Left ventricle myocardium superior (tissue), 1 donor: Measurements from ENCODE around the gene GRM8. TPM values are rescaled to one million over a fixed set of nuclear protein-coding genes. Genes with fewer than 3 reads are reported as not detected.
"Not testable (repeated sequence)": the region's sequence is repeated elsewhere in the genome, so short reads cannot be mapped to it uniquely, and the experiment has no call there.

Experiments used
- ATAC-seq: fragments of 200-7000 bp; cut with Tn5 transposase; one replicate; pipeline ENCODE4 v1.9.1; 2020; ENCODE audit warnings: mild to moderate bottlenecking, moderate library complexity
- DNase-seq: peaks from one replicate; pipeline ENCODE4 v3.0.0-alpha.2; 2020
- intact Hi-C: fragments of 100-400 bp; cut with micrococcal nuclease; formaldehyde crosslinking; loops from one replicate; pipeline ENCODE4 v1.11.0; 2022
- total RNA-seq: library from RNA; stranded (reverse); fragmentation: NEBNext Ultra II Directional; extraction: Animal tissue kit (Norgen Biotek cat#: 25700); gene quantifications from one replicate; pipeline ENCODE4 v1.2.1, GENCODE V29; 2021
- donor health status: DM: no; HTN: yes; CAD: no; lungs with severe emphysema.

GRM8 gene
- total RNA-seq, 1 donor from 2014 or later, result not detected

DNA sequence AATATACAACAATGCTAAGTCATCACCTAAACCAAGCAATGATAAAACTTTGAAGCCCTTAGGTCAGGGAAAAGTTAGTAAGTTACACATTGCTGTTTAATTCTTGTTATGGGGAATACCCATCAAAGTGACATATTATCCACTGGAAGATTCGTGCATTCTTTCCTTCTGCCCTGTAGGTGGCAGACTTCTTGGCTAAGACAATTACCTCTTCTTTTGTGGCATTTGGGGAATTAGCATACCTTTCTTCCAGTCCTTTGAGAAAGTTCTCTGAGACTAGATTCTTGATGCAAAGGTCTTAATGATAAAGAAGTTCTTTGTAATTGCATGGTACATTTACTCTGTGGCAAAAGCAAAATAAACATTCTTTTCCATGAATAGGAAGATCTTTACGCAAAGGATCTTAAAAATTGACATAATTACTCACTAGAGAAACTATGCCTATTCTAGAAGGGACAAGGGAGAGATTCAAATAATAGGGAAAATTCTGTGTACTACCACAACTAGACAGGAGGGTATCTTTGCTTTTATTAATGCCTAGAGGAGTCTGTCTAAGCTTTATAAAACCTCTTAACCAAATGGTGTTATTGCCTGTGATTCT lies 395.9 kb downstream of the GRM8 start:
- intact Hi-C loops, result no loop called here
- DNase-seq (no peak), ATAC-seq (no peak)

DNA sequence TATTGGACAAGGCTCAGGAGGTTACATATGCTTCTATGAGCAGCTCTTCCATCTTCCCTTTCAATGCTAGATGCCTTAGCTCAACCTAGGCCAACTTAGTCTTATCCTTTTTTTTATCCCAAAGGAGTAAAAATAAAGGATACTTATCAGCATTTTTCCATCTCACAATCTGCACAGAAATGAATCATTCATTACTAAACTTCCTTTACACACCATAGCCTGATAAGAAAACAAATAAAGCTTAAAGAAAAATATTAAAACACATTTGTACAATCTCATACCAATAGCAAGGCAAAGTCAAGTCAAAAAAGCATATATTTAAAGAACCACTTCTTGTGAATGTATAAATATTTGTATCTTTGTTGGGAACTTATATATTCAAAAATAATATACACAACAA lies 407.4 kb downstream of the GRM8 start:
- ATAC-seq, result no peak
- no peak for DNase-seq
- intact Hi-C loops, result no loop called here

DNA sequence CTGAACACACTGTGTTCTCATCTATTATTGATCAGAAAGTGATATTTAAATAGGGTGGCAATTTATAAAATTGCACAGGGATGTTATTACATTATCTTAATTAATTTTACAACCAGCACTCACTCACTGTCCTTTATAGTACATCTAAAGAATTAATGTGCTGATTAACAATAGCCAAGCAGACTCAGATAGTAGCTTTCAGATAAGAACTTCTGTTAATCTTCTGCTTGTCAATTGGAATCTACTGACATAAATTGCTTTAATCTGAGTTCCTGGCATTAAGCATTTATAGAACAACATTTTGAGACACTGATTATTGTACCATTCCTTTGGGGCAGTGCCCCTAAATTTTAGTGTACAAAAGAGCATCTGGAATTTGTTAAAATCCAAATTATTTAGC lies 408.9 kb downstream of the GRM8 start:
- DNase-seq (no peak), ATAC-seq (no peak)
- intact Hi-C loops, result no loop called here

DNA sequence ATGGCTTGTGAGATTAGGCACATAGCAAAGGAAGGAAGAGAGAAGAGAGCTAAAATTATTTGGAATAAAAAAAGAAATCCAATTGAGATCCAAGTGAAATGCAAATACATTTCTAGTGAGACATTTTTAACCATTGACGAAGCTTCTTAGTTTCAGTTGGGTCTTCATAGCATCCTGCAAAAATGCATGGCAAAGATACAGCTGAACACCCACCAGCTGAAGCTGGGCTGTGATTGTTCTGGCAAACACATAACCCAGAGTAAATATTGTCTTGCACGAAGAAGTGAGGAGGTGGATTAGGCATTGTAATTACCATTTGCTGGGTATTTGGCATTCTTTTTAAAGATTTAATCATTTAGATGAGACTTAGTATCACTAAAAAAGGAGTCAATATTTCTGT lies 409.4 kb downstream of the GRM8 start:
- intact Hi-C loops, result no loop called here
- ATAC-seq (no peak), DNase-seq (no peak)

DNA sequence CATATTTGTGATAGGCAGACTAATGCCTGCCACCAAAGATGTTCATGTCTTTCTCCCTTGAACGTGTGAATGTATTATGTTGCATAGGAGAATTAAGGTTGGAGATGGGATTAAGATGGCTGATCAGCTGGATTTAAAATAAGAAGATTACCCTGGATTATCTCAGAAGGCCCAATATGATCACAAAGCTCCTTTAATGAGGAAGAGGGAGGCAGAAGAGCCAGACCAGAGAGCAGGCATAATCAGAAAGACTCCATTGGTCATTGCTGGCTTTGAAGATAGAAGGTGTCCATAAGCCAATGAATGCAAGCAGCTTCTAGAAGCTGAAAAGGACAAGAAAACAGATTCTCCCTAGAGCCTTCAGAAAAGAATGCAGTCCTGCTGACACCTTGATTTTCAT lies 410.3 kb downstream of the GRM8 start:
- no peak for DNase-seq
- intact Hi-C loops, result no loop called here

DNA sequence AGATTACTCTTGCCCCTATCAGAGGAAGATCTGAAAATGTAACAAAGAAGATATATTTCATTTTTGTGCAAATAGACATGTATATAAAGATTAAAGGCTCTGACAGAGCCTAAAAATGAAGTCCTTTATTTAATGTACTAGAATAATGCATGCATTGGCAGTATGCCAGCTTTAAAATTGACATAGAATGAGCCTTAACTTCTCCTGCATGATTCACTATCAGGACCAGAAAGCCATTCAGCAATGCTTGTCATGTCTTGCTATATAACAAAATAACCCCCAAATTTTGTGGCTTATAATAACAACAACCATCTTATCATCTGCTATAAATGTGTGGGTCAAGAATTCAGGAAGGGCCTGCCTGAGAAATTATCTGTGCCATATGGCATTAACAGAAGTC lies 411.9 kb downstream of the GRM8 start:
- no peak for ATAC-seq
- intact Hi-C loops, result no loop called here
- no peak for DNase-seq

More for the DNA sequence above, 410.3 kb downstream of the GRM8 start:
- ATAC-seq, result no peak

DNA sequence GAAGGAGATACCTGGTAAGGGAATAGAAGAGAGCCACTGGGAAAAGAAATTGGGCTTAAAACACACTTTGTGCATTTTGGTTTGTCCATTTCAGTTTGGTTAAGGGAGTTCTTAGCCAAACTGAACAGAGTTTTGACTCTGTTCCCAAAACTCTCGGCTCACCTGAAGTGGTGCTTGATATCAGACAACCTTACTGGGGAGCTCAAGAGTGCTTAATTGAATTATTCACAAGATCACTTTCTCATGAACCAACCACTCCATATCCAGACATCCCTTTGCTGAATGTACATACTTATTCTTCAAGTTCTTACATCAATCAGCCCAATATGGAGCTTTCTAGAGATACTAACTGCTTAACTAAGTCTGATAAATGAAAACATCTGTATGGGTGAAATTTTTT lies 413.1 kb downstream of the GRM8 start:
- intact Hi-C loops, result no loop called here
- ATAC-seq (no peak), DNase-seq (no peak)

DNA sequence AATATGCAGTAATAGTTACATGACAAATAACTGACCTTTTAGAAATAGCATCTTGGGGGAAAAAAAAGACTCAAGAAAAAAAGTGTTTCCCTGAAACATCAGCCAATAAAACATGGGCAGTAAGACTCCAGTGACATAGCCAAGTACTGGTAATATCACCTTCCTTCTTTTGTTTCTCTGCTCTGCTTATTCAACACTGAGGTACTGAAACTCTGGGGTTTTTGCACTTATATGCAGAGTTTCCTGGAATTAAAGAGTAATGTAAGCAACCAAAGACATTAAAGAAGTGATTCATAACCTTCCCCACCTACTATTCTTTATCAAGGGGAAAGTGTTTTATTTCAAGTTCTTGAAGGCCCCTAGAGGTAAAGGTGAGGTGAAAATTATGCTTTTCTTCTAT lies 414.5 kb downstream of the GRM8 start:
- intact Hi-C loops, result no loop called here
- ATAC-seq, result no peak

DNA sequence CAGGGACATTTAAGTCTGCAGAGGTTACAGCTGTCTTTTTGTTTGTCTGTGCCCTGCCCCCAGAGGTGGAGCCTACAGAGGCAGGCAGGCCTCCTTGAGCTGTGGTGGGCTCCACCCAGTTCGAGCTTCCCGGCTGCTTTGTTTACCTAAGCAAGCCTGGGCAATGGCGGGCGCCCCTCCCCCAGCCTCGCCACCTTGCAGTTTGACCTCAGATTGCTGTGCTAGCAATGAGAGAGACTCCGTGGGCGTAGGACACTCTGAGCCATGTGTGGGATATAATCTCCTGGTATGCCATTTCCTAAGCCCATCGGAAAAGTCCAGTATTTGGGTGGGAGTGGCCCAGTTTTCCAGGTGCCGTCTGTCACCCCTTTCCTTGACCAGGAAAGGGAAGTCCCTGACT lies 421.5 kb downstream of the GRM8 start:
- ATAC-seq, intact Hi-C loops, DNase-seq: not testable (repeated sequence)

More for the DNA sequence above, 414.5 kb downstream of the GRM8 start:
- no peak for DNase-seq

DNA sequence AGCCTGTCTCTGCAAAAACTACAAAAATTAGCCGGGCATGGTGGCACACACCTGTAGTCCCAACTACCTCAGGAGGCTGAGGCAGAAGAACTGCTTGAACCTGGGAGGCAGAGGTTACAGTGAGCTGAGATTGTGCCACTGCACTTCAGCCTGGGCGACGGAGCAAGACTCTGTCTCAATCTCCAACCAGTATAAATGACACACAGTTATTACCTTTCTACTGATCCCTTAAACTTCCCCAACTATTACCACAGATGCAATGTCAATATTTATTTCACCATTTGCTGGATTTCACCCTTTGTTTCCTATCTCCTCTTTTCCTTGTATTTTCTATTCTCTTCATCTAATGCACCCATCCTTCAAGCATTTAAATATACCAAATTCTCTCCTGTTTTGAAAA lies 431.8 kb downstream of the GRM8 start:
- ATAC-seq (no peak), DNase-seq (no peak)
- intact Hi-C loops, result no loop called here

DNA sequence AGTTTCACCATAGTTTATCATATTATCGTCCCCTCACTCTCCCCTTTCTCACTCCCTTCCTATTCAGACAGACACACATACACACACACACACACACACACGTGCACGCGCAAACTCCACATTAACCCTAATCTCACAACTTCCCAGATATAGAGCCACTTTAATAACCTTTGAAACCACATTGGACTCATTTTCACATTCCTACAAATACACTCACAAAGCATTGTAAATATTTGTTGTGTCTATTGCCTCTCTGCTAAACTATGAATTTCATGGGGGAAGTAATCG lies 433.6 kb downstream of the GRM8 start:
- intact Hi-C loops, result no loop called here
- no peak for ATAC-seq

DNA sequence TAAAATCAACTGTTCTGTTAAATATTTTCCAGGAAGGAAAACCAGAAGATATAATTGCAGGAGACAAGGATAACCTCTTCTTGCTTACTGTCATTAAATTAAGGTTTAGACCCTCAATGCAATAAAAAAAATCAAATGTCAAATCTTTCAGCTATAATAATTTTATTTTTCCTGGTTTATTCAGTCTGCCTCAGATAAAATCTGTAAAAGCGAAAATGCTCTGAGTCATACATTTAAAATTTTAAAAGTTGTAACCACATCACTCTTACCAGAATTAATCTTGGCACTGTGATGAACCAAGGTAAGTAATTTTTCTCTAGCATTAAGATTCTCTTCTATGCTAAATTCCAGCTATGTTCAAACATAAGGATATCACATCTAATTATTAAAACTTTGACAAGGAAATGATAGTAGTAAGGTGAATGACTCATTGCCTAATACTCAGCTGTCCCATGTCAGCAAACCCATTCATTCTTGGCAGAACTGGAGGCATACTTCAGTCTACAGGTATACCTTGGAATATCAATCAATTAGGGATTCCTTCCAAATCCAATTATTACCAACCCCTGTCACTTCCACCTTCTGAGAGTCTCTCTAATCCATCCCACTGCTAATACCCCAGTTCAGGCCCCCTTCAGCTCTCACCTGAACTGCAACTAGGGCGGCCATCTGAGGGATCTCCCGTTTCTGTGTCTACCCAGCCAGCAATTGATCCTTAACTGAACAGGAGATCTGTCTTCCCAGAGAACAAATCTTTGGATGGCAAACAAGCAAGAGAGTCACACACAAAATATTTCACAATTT lies 434.1 kb downstream of the GRM8 start:
- DNase-seq (no peak), ATAC-seq (no peak)
- intact Hi-C loops, result no loop called here

More for the DNA sequence above, 433.6 kb downstream of the GRM8 start:
- DNase-seq, result no peak

DNA sequence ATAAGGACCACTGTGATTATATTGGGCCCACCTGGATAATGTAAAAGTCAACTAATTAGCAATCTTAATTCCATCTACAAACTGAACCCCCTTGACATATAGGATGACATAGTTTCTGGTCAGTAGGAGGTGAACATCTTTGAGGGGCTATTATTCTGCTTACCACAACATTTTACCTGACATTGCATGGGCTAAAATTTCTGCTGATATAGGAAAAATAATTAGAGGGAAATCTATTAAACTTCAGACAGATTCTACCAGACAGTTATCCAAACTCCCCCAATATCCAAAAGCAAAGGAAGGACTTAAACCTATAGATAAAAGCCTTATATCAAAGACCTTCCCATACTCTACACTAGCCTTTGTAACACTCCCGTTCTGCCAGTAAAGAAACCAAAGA lies 443.6 kb downstream of the GRM8 start:
- DNase-seq, result no peak
- no peak for ATAC-seq
- intact Hi-C loops, result no loop called here

DNA sequence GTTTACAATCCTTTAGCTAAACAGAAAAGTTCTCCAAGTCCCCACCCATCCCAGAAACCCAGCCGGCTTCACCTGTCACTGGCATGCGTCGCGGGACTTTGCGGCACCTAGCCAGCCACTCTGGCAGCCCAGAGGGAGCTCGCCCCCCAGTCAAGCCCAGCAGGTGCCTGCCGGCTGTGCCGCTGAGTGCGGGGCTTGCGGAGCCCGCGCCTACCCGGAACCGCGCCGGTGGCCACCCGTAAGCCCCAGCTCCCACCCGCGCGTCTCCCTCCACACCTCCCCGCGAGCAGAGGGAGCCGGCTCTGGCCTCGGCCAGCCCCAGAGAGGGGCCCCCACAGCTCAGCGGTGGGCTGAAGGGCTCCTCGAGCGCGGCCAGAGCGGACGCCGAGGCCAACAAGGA lies 446.1 kb downstream of the GRM8 start:
- DNase-seq, result no peak
- ATAC-seq, result no peak

DNA sequence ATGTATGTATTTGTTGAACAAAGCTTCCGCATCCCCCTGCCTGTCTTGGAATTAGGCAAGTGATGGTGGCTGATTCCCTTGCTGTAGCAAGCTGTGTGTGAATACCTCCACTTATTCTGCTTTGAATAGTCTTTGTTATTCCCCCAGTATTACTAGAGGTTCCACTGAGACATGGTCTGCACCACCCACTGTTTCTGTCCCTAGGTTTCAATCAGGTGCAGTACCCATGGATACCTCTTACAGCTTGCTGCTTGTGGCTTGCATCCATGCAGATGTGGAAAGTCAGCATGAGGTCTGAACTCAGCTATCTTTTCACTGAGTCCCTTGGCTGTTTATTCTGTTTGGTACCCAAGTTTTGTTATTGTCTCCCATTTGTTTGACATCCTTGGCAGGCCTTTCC lies 447.4 kb downstream of the GRM8 start:
- DNase-seq (no peak), ATAC-seq (no peak)
- intact Hi-C loops, result no loop called here

More for the DNA sequence above, 446.1 kb downstream of the GRM8 start:
- intact Hi-C loops, result no loop called here

DNA sequence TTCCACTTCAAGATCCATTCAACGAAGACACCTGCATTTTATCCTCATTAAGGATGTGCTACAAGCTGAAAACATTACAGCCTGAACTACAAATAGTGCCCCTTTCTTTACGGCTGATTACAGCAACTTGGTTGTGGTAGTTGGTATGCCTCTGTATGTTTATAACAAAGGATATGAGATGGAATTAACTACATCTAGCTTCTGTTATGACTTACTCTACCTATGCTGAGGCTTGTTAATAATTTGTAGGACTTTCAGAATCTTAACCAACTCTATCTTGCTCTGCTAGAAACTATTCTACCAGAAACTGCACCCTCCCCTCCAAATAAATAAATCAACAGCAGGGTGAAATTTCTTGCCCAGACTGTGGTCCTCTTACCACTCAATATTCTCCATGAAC lies 448.1 kb downstream of the GRM8 start:
- no peak for ATAC-seq
- intact Hi-C loops, result no loop called here

DNA sequence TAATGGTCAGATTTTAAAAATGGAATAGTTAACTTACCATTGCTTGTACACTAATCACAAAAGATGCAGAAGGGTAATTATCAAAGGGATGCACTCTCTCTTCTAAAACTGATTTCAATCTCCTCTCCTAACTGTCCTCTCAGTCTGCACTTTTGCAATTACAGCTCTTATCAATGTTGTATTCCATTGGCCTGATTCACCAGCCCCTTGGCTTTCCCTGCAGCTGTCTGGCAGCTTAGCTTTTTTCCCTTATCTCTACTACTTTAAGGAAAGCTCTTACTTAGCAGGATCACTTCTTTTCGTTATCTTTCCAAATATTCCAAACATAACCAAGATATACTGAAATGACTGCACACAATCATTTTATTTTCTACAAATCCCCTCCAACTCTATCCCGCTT lies 448.8 kb downstream of the GRM8 start:
- DNase-seq (no peak), ATAC-seq (no peak)

More for the DNA sequence above, 448.1 kb downstream of the GRM8 start:
- DNase-seq, result no peak

DNA sequence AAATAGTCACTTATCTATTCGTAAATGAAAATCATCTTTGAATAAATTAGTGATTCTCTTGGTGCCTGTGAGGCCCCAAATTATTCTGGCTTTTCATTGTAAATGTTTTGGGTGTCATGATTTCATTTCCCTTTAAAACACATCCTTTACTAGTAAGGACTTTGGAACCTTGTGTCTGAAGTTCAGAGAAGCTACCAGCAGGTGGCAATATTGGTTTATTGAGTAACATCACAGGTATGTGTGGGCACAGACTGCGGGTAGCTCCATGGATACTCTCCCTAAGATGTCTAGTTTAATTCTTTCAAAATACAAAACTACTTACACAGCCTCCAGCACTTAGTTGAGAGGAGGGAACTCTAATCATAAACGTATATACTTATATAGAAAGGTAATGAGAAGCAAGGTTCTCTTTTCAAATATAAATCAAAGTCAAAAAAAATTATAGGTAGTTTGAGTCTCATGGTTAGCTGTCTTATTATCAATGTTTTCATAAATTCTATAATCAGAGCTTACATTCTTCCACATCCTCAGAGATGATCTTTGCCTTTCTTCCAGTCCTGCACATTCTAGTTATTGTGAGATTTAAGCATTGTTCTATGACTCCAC lies 449.6 kb downstream of the GRM8 start:
- ATAC-seq, result no peak
- DNase-seq, result no peak
- intact Hi-C loops, result no loop called here

More for the DNA sequence above, 448.8 kb downstream of the GRM8 start:
- intact Hi-C loops, result no loop called here

DNA sequence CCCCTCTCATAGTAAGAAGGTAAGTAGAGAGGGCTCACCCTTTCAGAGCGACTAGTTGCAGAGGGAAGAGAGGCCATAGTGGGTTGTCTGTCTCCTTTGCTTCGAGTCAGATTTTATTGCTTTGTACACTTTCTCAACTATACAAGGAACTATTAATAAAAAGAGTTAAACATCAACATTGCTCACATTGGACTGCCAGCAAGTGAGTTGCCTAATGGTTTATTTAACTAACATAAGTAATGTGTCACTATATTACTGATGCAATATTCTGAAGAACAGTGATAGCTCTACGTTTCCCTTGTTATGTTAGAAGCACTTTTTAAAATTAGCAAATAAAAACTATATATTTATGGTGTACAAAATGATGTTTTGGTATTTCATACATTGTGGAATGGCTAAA lies 451.0 kb downstream of the GRM8 start:
- intact Hi-C loops, result no loop called here
- DNase-seq (no peak), ATAC-seq (no peak)

DNA sequence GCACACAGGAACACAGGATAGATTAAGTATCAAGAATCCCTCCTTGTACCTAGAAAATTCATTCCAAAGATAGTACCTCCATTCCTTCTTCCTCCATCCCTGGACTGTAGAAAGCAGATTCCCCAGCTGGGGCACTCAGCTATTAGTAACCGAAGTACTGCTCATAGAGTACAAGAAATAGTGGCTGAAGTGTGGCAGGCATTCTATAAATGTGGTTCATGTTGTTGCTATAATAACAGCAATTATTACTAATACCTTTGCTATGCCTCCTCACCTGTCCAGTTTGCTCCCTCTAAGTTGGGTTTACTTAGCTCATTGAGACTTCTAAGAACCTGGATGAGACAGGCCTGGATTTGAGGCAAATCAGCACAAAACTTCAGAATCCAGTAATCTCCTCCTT lies 453.2 kb downstream of the GRM8 start:
- ATAC-seq, result no peak
- intact Hi-C loops, result no loop called here

DNA sequence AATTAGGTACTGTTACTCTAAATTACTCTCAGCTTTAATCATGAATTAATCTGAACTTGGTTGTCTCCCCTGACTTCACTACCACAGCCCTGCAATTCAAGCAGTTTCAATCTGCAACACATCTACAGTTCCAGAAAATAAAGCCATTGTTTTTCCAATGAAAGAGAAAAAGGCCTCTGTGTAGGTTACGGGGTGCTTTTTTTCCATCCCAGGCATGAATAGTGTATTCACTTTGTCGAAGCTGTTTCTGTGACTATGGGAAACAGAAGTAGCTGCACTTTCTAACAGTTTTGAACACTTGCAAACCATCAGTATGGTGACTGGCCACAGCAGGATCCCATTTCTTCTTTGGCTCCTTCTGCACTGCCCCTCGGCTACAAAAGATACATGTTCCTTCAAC lies 460.2 kb downstream of the GRM8 start:
- DNase-seq, result no peak
- intact Hi-C loops, result no loop called here
- ATAC-seq, result no peak

More for the DNA sequence above, 453.2 kb downstream of the GRM8 start:
- no peak for DNase-seq
